GM12878 (cell line): Measurements from ENCODE around the gene HIVEP3. TPM values are rescaled to one million over a fixed set of nuclear protein-coding genes. Genes with fewer than 3 reads are reported as not detected.

Experiments
- ATAC-seq: fragments of 200-7000 bp; cut with Tn5 transposase; 3 replicates; pipeline ENCODE4 v1.9.1; 2020; ENCODE audit warnings: mild to moderate bottlenecking, moderate library complexity
- BruUV-seq: library from RNA; stranded (reverse); fragments of 400-500 nt; replicated peaks from 2 replicates; lab custom pipeline; 2021; lab: Mats Ljungman, UMichigan
- CTCF ChIA-PET: fragments of 300-600 bp; sonication (Branson Sonifier 250); formaldehyde crosslinking; extraction: SDS; loops from one replicate; lab custom pipeline; 2021; ENCODE audit warnings: inconsistent platforms; lab: Yijun Ruan, JAX
- POLR2A ChIA-PET: fragments of 350-600 bp; formaldehyde crosslinking; extraction: SDS; loops from one replicate; lab custom pipeline; 2021; ENCODE audit warnings: inconsistent platforms; lab: Charles Lee
- RAD21 ChIA-PET: fragments of 300-600 bp; sonication (Branson Sonifier 250); formaldehyde crosslinking; loops from one replicate; lab custom pipeline; 2023; ENCODE audit warnings: antibody characterized with exemption; ENCODE audit not compliant: unreplicated experiment; lab: Charles Lee
- SMC1A ChIA-PET: fragments of 300-600 bp; sonication (Branson Sonifier 250); formaldehyde crosslinking; loops from one replicate; lab custom pipeline; 2023; ENCODE audit not compliant: unreplicated experiment, uncharacterized antibody; lab: Charles Lee
- DNase-seq: peaks from one replicate; pipeline ENCODE4 v3.0.0-alpha.2; 2011; ENCODE audit warnings: low read depth, low spot score
- FAIRE-seq: peaks from 3 replicates; lab custom pipeline; 2011; peaks lifted over from hg19 to GRCh38; lab: Jason Lieb, UNC
- H2AFZ ChIP-seq: 2 replicates; pipeline ENCODE4 v1.6.0; 2011; ENCODE audit warnings: low read depth, low read length, control low read depth; ENCODE audit not compliant: control insufficient read depth
- H3K27ac ChIP-seq: 2 replicates; pipeline ENCODE4 v1.5.1; 2011; ENCODE audit warnings: control low read depth; ENCODE audit not compliant: control insufficient read depth, insufficient read depth
- H3K27me3 ChIP-seq, 2 experiments: replicated peaks in 1 of 2; 2 replicates each; pipeline versions ENCODE4 v1.6.0 to v1.6.1; 2011; ENCODE audit warnings: low read length in 1 of 2; ENCODE audit not compliant: control insufficient read depth in 2 of 2, insufficient read depth in 2 of 2
- H3K36me3 ChIP-seq, 2 experiments: 2 replicates each; pipeline ENCODE4 v1.5.1; 2011; ENCODE audit warnings: low read length in 1 of 2; ENCODE audit not compliant: control insufficient read depth in 2 of 2, insufficient read depth in 2 of 2
- H3K4me1 ChIP-seq: 2 replicates; pipeline ENCODE4 v1.6.1; 2011; ENCODE audit warnings: mild to moderate bottlenecking, low read length, moderate library complexity, mixed read lengths; ENCODE audit not compliant: control insufficient read depth, insufficient read depth
- H3K4me2 ChIP-seq: 2 replicates; pipeline ENCODE4 v1.6.0; 2011; ENCODE audit warnings: control low read depth; ENCODE audit not compliant: control insufficient read depth, insufficient read depth
- H3K4me3 ChIP-seq: fragments of 200-600 bp; sonication (generic); 2 replicates; pipeline ENCODE4 v1.5.1; 2016
- H3K79me2 ChIP-seq: 2 replicates; pipeline ENCODE4 v1.6.0; 2011; ENCODE audit warnings: low read length; ENCODE audit not compliant: control insufficient read depth, insufficient read depth
- H3K9ac ChIP-seq: 2 replicates; pipeline ENCODE4 v1.8.0; 2011; ENCODE audit warnings: low read length, control low read depth, mixed read lengths; ENCODE audit not compliant: control insufficient read depth, insufficient read depth
- H3K9me3 ChIP-seq: replicated peaks from 3 replicates; pipeline ENCODE4 v1.5.1; 2011; ENCODE audit warnings: mild to moderate bottlenecking, low read length; ENCODE audit not compliant: control insufficient read depth, insufficient read depth
- H4K20me1 ChIP-seq: 2 replicates; pipeline ENCODE4 v1.6.0; 2011; ENCODE audit not compliant: control insufficient read depth, insufficient read depth
- CEBPB ChIP-seq, 2 experiments: fragments of 150-350 bp in 1 of 2; IDR thresholded peaks; 2 replicates each; pipeline ENCODE4 v1.6.1; 2012 to 2014; ENCODE audit warnings: low read depth in 2 of 2, low read length in 2 of 2, borderline replicate concordance in 1 of 2, inconsistent platforms in 1 of 2
- E2F8 ChIP-seq: fragments of 450-650 bp; IDR thresholded peaks from 2 replicates; pipeline ENCODE4 v1.6.1; 2018; ENCODE audit warnings: mild to moderate bottlenecking, low read depth, moderate library complexity; ENCODE audit not compliant: partially characterized antibody
- EP300 ChIP-seq, 2 experiments: fragments of 150-350 bp in 1 of 2; IDR thresholded peaks; 2 replicates each; pipeline ENCODE4 v1.6.1; 2011 to 2012; ENCODE audit warnings: low read depth in 2 of 2, low read length in 2 of 2, borderline replicate concordance in 1 of 2, improper control_type of control experiment in 1 of 2, inconsistent platforms in 1 of 2; ENCODE audit not compliant: control insufficient read depth in 1 of 2
- HSF1 ChIP-seq: fragments of 150-350 bp; IDR thresholded peaks from 2 replicates; pipeline ENCODE4 v1.6.1; 2014; ENCODE audit warnings: mild to moderate bottlenecking, low read depth, low read length
- JUNB ChIP-seq: IDR thresholded peaks from 2 replicates; pipeline ENCODE4 v1.6.1; 2016; ENCODE audit warnings: antibody characterized with exemption, mild to moderate bottlenecking
- KAT2A ChIP-seq: conservative IDR thresholded peaks from 2 replicates; pipeline ENCODE4 v1.6.1; 2011; ENCODE audit warnings: low read depth, low read length; ENCODE audit not compliant: control insufficient read depth
- KLF5 ChIP-seq: fragments of 450-650 bp; IDR thresholded peaks from 2 replicates; pipeline ENCODE4 v1.6.1; 2014; ENCODE audit warnings: mild to moderate bottlenecking; ENCODE audit not compliant: partially characterized antibody
- LARP7 ChIP-seq: fragments of 450-650 bp; IDR thresholded peaks from 2 replicates; pipeline ENCODE4 v1.6.1; 2017; ENCODE audit warnings: mild to moderate bottlenecking
- MTA2 ChIP-seq: fragments of 450-650 bp; IDR thresholded peaks from 2 replicates; pipeline ENCODE4 v1.6.1; 2016; ENCODE audit warnings: low read depth, mild to moderate bottlenecking, moderate library complexity
- NFYA ChIP-seq: IDR thresholded peaks from 2 replicates; pipeline ENCODE4 v1.6.1; 2011; ENCODE audit warnings: low read depth, mild to moderate bottlenecking, low read length, improper control_type of control experiment, borderline replicate concordance
- PAX5 ChIP-seq: IDR thresholded peaks from 2 replicates; pipeline ENCODE4 v1.6.1; 2011; ENCODE audit warnings: low read depth, low read length, borderline replicate concordance
- RAD21 ChIP-seq: IDR thresholded peaks from 2 replicates; pipeline ENCODE4 v1.6.1; 2011; ENCODE audit warnings: mild to moderate bottlenecking, low read depth, low read length, moderate library complexity; ENCODE audit not compliant: insufficient read depth
- RAD51 ChIP-seq: fragments of 450-650 bp; IDR thresholded peaks from 2 replicates; pipeline ENCODE4 v1.6.1; 2016; ENCODE audit warnings: moderate library complexity, mild to moderate bottlenecking, inconsistent platforms
- RCOR1 ChIP-seq: conservative IDR thresholded peaks from 2 replicates; pipeline ENCODE4 v1.6.1; 2012; ENCODE audit warnings: low read depth, low read length, improper control_type of control experiment
- RELA ChIP-seq: fragments of 450-650 bp; IDR thresholded peaks from 2 replicates; pipeline ENCODE4 v1.8.0; 2014; ENCODE audit warnings: borderline replicate concordance; ENCODE audit not compliant: partially characterized antibody
- RFX5 ChIP-seq: IDR thresholded peaks from 2 replicates; pipeline ENCODE4 v1.6.1; 2011; ENCODE audit warnings: low read depth, low read length, improper control_type of control experiment
- SMC3 ChIP-seq: IDR thresholded peaks from 2 replicates; pipeline ENCODE4 v1.6.1; 2011; ENCODE audit warnings: low read length, improper control_type of control experiment, borderline replicate concordance
- YY1 ChIP-seq: IDR thresholded peaks from 2 replicates; pipeline ENCODE4 v1.6.1; 2011; ENCODE audit warnings: low read depth, mild to moderate bottlenecking, low read length
- ZNF622 ChIP-seq: fragments of 450-650 bp; IDR thresholded peaks from 2 replicates; pipeline ENCODE4 v1.6.1; 2017; ENCODE audit warnings: mild to moderate bottlenecking, inconsistent platforms
- ZSCAN29 ChIP-seq: fragments of 450-650 bp; IDR thresholded peaks from 2 replicates; pipeline ENCODE4 v1.6.1; 2017; ENCODE audit warnings: mild to moderate bottlenecking, moderate library complexity
- WGBS: methylation state at CpG from one replicate; pipeline ENCODE4 v1.1.6; 2016; ENCODE audit warnings: low lambda C conversion rate; ENCODE audit not compliant: insufficient replicate concordance, insufficient coverage; ENCODE audit errors: missing lambda C conversion rate; 5-methylcytosine and 5-hydroxymethylcytosine counted together
- in situ Hi-C: fragments of 300-500 bp; cut with MboI; formaldehyde crosslinking; loops from 9 replicates; pipeline ENCODE4 v1.14.3; 2018; ENCODE audit warnings: mixed read lengths
- intact Hi-C: fragments of 100-400 bp; cut with micrococcal nuclease; formaldehyde crosslinking; loops from one replicate; pipeline ENCODE4 v1.14.2; 2022; ENCODE audit not compliant: unreplicated experiment
- polyA plus RNA-seq, 11 experiments: library from polyadenylated mRNA; depleted of rRNA in 4 of 11; unstranded in 6 of 11; stranded (reverse) in 5 of 11; fragments of >200 nt; fragmentation: Nextera tagmentation in 4 of 11; fragmentation: Illumina TruSeq in 1 of 11; extraction: Ambion mirVana in 4 of 11; extraction: Trizol in 1 of 11; gene quantifications; 1 replicate in 1 of 11; 2 replicates in 10 of 11; pipeline versions ENCODE4 v1.2.1 to v1.2.3, GENCODE V29; 2011 to 2016; ENCODE audit warnings: inconsistent platforms in 2 of 11, missing spikeins in 2 of 11, low read depth in 1 of 11
- total RNA-seq, 4 experiments: library from RNA; depleted of rRNA in 3 of 4; stranded (reverse); fragments of >200 nt in 3 of 4; fragmentation: Illumina TruSeq in 1 of 4; extraction: Trizol in 1 of 4; gene quantifications; 2 replicates each; pipeline versions ENCODE4 v1.2.1 to v1.2.3, GENCODE V29; 2013 to 2021

Gene HIVEP3
- total and polyA plus RNA-seq, 10 of the 15 experiments (the other 5 are each of a cell fraction or from before 2014, with no cell fraction given): 1.8 to 13.6 (median 3.8) TPM

DNA sequence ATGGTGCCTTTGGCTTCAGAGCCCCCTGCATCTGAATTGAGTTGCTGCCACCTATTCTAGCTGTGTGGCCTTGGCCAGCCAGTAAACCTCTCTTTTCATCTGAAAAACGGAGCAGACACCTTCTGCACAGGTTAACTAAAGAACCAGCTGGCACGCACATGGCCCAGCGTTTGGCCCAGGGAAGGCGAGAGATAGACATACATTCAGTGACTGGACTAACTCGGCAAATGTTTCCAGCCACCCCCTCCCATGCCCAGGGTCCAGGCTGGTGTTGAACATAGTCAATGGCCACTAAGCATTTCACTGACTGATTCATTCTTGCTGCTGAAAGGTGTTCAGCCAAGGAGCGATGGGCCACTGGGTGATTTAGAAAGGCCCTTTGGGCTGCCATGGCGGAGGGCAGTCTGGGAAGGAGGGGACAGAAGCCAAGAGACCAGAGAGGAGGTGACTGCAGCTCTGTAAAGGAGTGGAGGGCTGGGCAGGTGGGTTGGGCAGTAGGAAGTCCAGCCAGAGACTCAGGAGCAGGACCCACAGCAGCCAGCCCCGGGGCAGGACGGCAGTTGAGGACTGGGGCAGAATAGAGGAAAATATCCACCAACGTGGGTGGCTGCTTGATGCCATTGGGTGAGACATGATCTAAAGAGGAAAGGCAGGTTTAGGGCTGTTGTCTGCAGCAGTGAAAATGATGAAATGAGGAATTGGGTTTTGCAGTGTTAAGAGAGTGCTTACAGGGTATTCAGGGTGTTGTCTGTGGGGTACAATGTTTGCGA lies 184.3 kb downstream of the HIVEP3 start:
- POLR2A ChIA-PET: interaction anchor here (0.9 kb wide), 1 partner anchor 21 kb away, joined by 3 read pairs; no protein-coding TSS in a partner anchor
- BruUV-seq: no TSS peak

More for the DNA sequence above, 184.3 kb downstream of the HIVEP3 start:
- Histone ChIP-seq H3K79me2 (peaks cover 2% of the 10 kb centered on the region), H3K36me3 (0 out of 4 replicates have a peak, but pooled peaks cover 0 to 2% of the 10 kb centered on the region in 2 experiments), H3K27ac (no peak overlapping the region), H3K4me3 (no peak overlapping the region), H2AFZ (no peak overlapping the region), H3K9me3 (no peaks in the 10 kb centered on the region; the same call in 2 of the 3 replicates), H3K27me3 (no peaks in the 10 kb centered on the region), H3K9ac (no peak overlapping the region), H3K4me1 (peaks cover 27% of the 10 kb centered on the region), H4K20me1 (no peaks in the 10 kb centered on the region), H3K4me2 (no peak overlapping the region)
- 88% methylated on average over 11 of the region's 11 CpGs for WGBS
- in situ Hi-C loops: no loop called here
- CTCF ChIA-PET: no interaction called here
- RAD21 ChIA-PET: no interaction called here
- DNase-seq: no peak
- SMC1A ChIA-PET: no interaction called here
- no peak for TF ChIP-seq HSF1
- TF ChIP-seq NFYA: no peak
- no peak for TF ChIP-seq EP300 (IDR thresholded peaks at IDR 0.05; ENCODE audit: borderline replicate concordance in 1 of 2, control insufficient read depth in 1 of 2, low read depth in 2 of 2, low read length in 2 of 2)
- no peak for TF ChIP-seq CEBPB (IDR thresholded peaks at IDR 0.05; ENCODE audit: borderline replicate concordance in 1 of 2, low read depth in 2 of 2, low read length in 2 of 2)
- no peak for TF ChIP-seq JUNB
- no peak for TF ChIP-seq RCOR1
- TF ChIP-seq KLF5: no peak
- no peak for TF ChIP-seq SMC3
- no peak for TF ChIP-seq KAT2A
- TF ChIP-seq RELA: no peak
- TF ChIP-seq PAX5: no peak
- no peak for TF ChIP-seq LARP7
- no peak for TF ChIP-seq RFX5
- TF ChIP-seq E2F8: no peak
- no peak for TF ChIP-seq RAD21
- TF ChIP-seq MTA2: no peak
- no peak for TF ChIP-seq RAD51
- no peak for TF ChIP-seq ZNF622
- TF ChIP-seq ZSCAN29: no peak
- TF ChIP-seq YY1: no peak
- ATAC-seq: no peak
- no peak for FAIRE-seq
- intact Hi-C loops: no loop called here
